Keratinocyte (primary cell): ENCODE results near the gene C2orf78. TPM values are rescaled to one million over a fixed set of nuclear protein-coding genes. Genes with fewer than 3 reads are reported as not detected.

Source experiments
- DNase-seq: peaks from one replicate; pipeline ENCODE4 v3.0.0-alpha.2; 2011; ENCODE audit warnings: low read depth, missing footprints, low spot score
- FAIRE-seq: peaks from 2 replicates; lab custom pipeline; 2011; peaks lifted over from hg19 to GRCh38; lab: Jason Lieb, UNC
- H2AFZ ChIP-seq: 2 replicates; pipeline ENCODE4 v1.6.0; 2012; ENCODE audit warnings: low read length, control low read depth, inconsistent platforms; ENCODE audit not compliant: control insufficient read depth
- H3K27ac ChIP-seq: 2 replicates; pipeline ENCODE4 v1.5.1; 2011; ENCODE audit warnings: low read length; ENCODE audit not compliant: control insufficient read depth, insufficient read depth
- H3K27me3 ChIP-seq: 3 replicates; pipeline ENCODE4 v1.6.0; 2011; ENCODE audit warnings: low read length; ENCODE audit not compliant: control insufficient read depth, insufficient read depth; ENCODE audit errors: extremely low read depth
- H3K36me3 ChIP-seq, 2 experiments: 2 replicates in 1 of 2; 3 replicates in 1 of 2; pipeline ENCODE4 v1.5.1; 2011; ENCODE audit warnings: low read length in 2 of 2, mild to moderate bottlenecking in 1 of 2; ENCODE audit not compliant: control insufficient read depth in 2 of 2, insufficient read depth in 2 of 2; ENCODE audit errors: extremely low read depth in 1 of 2
- H3K4me1 ChIP-seq: 3 replicates; pipeline ENCODE4 v1.5.1; 2011; ENCODE audit warnings: low read length; ENCODE audit not compliant: control insufficient read depth, insufficient read depth; ENCODE audit errors: extremely low read depth
- H3K4me2 ChIP-seq: 3 replicates; pipeline ENCODE4 v1.6.0; 2011; ENCODE audit warnings: low read depth, low read length; ENCODE audit not compliant: control insufficient read depth, insufficient read depth; ENCODE audit errors: extremely low read depth
- H3K4me3 ChIP-seq, 3 experiments: fragments of 200-600 bp in 1 of 3; sonication (generic) in 1 of 3; 2 replicates in 2 of 3; 3 replicates in 1 of 3; pipeline ENCODE4 v1.5.1; 2011 to 2016; ENCODE audit warnings: low read length in 3 of 3, mild to moderate bottlenecking in 3 of 3, control low read depth in 2 of 3, inconsistent platforms in 1 of 3, low read depth in 1 of 3, mixed read lengths in 1 of 3, mixed run types in 1 of 3, moderate library complexity in 1 of 3; ENCODE audit not compliant: control insufficient read depth in 2 of 3, insufficient read depth in 2 of 3; ENCODE audit errors: extremely low read depth in 1 of 3
- H3K79me2 ChIP-seq: 2 replicates; pipeline ENCODE4 v1.6.0; 2012; ENCODE audit warnings: low read length; ENCODE audit not compliant: control insufficient read depth, insufficient read depth
- H3K9ac ChIP-seq: 3 replicates; pipeline ENCODE4 v1.6.0; 2011; ENCODE audit warnings: low read length; ENCODE audit not compliant: control insufficient read depth, insufficient read depth; ENCODE audit errors: extremely low read depth
- H3K9me1 ChIP-seq: 3 replicates; pipeline ENCODE4 v1.6.0; 2011; ENCODE audit warnings: low read length; ENCODE audit not compliant: control insufficient read depth, insufficient read depth; ENCODE audit errors: extremely low read depth
- H3K9me3 ChIP-seq: 2 replicates; pipeline ENCODE4 v1.5.1; 2012; ENCODE audit warnings: low read depth, low read length; ENCODE audit not compliant: control insufficient read depth
- H4K20me1 ChIP-seq: 3 replicates; pipeline ENCODE4 v1.6.0; 2011; ENCODE audit warnings: low read length; ENCODE audit not compliant: control insufficient read depth, insufficient read depth; ENCODE audit errors: extremely low read depth
- EZH2 ChIP-seq: IDR thresholded peaks from one replicate; pipeline ENCODE4 v1.6.1; 2012; ENCODE audit warnings: inconsistent platforms, mild to moderate bottlenecking, low read length, moderate library complexity
- dilution Hi-C: fragments of 300-500 bp; cut with MboI; formaldehyde crosslinking; loops from one replicate; pipeline ENCODE4 v1.7.0; 2020; ENCODE audit warnings: low sequenced_read_pairs; ENCODE audit not compliant: extremely low pct_ligation_motif_present
- polyA plus RNA-seq, 5 experiments: library from polyadenylated mRNA; depleted of rRNA in 3 of 5; stranded (reverse) in 3 of 5; stranded (forward) in 1 of 5; unstranded in 1 of 5; fragments of >200 nt; gene quantifications; 1 replicate in 1 of 5; 2 replicates in 3 of 5; 3 replicates in 1 of 5; pipeline versions ENCODE4 v1.2.1 to v1.2.3, GENCODE V29; 2011 to 2012; ENCODE audit warnings: missing spikeins in 2 of 5, low read depth in 1 of 5, low replicate concordance in 1 of 5
- TF ChIP-seq, protein P1 (sequence below), 3 experiments: IDR thresholded peaks in 1 of 3; conservative IDR thresholded peaks in 1 of 3; optimal IDR thresholded peaks in 1 of 3; 2 replicates in 2 of 3; 3 replicates in 1 of 3; pipeline versions ENCODE3 to v1.5.1; 2011; ENCODE audit warnings: low read length in 3 of 3, mild to moderate bottlenecking in 3 of 3, moderate library complexity in 2 of 3, control low read depth in 1 of 3, inconsistent platforms in 1 of 3; ENCODE audit not compliant: insufficient read depth in 2 of 3; ENCODE audit errors: extremely low read depth in 1 of 3

The C2orf78 gene
- polyA plus RNA-seq, 1 donor (not counting 4 experiments of a cell fraction or from before 2014, with no cell fraction given) = not detected

DNA sequence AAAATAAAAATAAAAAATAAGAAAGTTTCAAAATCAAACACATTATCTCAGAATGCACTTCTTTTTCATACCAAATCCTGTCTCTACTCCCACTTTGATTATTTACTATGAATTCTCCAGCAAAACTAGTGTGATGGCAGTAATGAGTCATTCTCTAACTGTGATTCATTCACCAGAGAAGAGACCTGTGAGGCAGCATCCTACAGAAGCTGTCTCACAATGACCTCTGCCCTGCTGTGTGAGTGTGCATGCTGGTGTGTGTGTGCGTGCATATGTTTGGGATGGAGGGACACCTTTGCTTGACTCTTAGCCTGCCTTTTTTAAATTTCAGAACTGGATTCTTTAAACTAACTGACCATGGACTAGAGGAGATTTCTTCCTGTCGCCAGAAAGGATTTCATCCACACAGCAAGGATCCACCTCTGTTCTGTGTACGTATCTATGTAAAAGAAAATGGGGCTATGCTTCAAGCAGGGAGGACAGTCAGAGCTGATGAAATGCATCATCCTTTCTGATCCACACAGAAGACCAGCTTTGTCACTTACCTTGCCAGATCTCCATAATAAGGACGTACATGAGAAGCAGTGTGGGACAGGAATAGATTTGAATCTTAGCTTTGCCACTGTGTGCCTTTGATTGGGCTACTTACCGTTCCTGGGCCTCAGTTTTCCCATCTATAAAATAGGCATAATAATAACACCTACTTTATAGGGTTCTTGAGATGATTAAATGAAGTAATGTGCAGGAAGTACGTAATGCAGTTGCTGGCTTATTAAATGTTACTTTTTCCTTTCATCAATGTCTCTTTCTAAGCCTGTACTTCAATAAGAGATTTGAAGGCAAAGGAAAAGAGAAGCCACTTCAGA is 76.0 kb downstream of the C2orf78 start:
- H3K79me2 ChIP-seq = no peaks in the 10 kb centered on the region
- FAIRE-seq = peak; percentile 94
- no peak overlapping the region for H3K4me2 ChIP-seq

GRCh38 chr2:73862987-73863386 is 79.0 kb downstream of the C2orf78 start:
- Histone ChIP-seq H3K27ac (no peak overlapping the region), H4K20me1 (no peaks in the 10 kb centered on the region), H3K4me3 (no peak overlapping the region), H3K4me2 (no peak overlapping the region), H3K9me3 (no peaks in the 10 kb centered on the region), H3K27me3 (no peaks in the 10 kb centered on the region), H3K4me1 (peaks cover 9% of the 10 kb centered on the region), H3K36me3 (peaks cover 31 to 41% of the 10 kb centered on the region in 2 experiments), H3K9ac (no peak overlapping the region), H3K79me2 (no peaks in the 10 kb centered on the region), H3K9me1 (no peaks in the 10 kb centered on the region), H2AFZ (no peak overlapping the region)
- DNase-seq = no peak
- dilution Hi-C loops = no loop called here
- no peak for TF ChIP-seq EZH2
- TF ChIP-seq, protein P1, sequence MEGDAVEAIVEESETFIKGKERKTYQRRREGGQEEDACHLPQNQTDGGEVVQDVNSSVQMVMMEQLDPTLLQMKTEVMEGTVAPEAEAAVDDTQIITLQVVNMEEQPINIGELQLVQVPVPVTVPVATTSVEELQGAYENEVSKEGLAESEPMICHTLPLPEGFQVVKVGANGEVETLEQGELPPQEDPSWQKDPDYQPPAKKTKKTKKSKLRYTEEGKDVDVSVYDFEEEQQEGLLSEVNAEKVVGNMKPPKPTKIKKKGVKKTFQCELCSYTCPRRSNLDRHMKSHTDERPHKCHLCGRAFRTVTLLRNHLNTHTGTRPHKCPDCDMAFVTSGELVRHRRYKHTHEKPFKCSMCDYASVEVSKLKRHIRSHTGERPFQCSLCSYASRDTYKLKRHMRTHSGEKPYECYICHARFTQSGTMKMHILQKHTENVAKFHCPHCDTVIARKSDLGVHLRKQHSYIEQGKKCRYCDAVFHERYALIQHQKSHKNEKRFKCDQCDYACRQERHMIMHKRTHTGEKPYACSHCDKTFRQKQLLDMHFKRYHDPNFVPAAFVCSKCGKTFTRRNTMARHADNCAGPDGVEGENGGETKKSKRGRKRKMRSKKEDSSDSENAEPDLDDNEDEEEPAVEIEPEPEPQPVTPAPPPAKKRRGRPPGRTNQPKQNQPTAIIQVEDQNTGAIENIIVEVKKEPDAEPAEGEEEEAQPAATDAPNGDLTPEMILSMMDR (optimal IDR thresholded peaks at IDR 0.05 in 1 of 3, IDR thresholded peaks at IDR 0.05 in 1 of 3, conservative IDR thresholded peaks at IDR 0.05 in 1 of 3; ENCODE audit: extremely low read depth in 1 of 3, insufficient read depth in 2 of 3, low read length in 3 of 3) = no peak
- FAIRE-seq = no peak

More for the DNA sequence above, 76.0 kb downstream of the C2orf78 start:
- Histone ChIP-seq H3K36me3 (peaks cover 39 to 46% of the 10 kb centered on the region in 2 experiments), H3K9me1 (no peaks in the 10 kb centered on the region), H3K4me3 (no peak overlapping the region), H3K9ac (no peak overlapping the region), H2AFZ (no peak overlapping the region), H3K4me1 (peaks cover 9% of the 10 kb centered on the region), H3K9me3 (no peaks in the 10 kb centered on the region), H4K20me1 (no peaks in the 10 kb centered on the region), H3K27ac (peak overlapping the region; percentile 27), H3K27me3 (no peaks in the 10 kb centered on the region)
- DNase-seq = peak; percentile 40
- dilution Hi-C loops = no loop called here
- TF ChIP-seq, protein P1 (optimal IDR thresholded peaks at IDR 0.05 in 1 of 3, IDR thresholded peaks at IDR 0.05 in 1 of 3, conservative IDR thresholded peaks at IDR 0.05 in 1 of 3; ENCODE audit: extremely low read depth in 1 of 3, insufficient read depth in 2 of 3, low read length in 3 of 3) = peak in 1 of 3 experiments; percentile 8
- TF ChIP-seq EZH2 = no peak

Other genes with a start within 250 kb of the C2orf78 start
- gene NAT8, start 141.8 kb upstream of the C2orf78 start, polyA plus RNA-seq = not detected in 3 replicates
- 28.0 to 58.4 TPM (median 32.3 TPM) in 3 replicates for gene TPRKB, start 46.8 kb upstream of the C2orf78 start, polyA plus RNA-seq
- 65.6 to 83.7 TPM (median 69.1 TPM) in 3 replicates for gene DUSP11, start 4.1 kb upstream of the C2orf78 start, polyA plus RNA-seq
- 86.5 to 120 TPM (median 95.4 TPM) in 3 replicates for gene STAMBP, start 44.8 kb downstream of the C2orf78 start, polyA plus RNA-seq
- 0.12 to 0.18 TPM in 2 of 3 replicates, not detected in the other for gene ACTG2, start 108.8 kb downstream of the C2orf78 start, polyA plus RNA-seq
- 76.4 to 106 TPM (median 102 TPM) in 3 replicates for gene DGUOK, start 142.7 kb downstream of the C2orf78 start, polyA plus RNA-seq
- gene TET3, start 200.7 kb downstream of the C2orf78 start, polyA plus RNA-seq = 1.8 to 3.2 TPM (median 2.9 TPM) in 3 replicates